ENCODE measurements around the gene HES4. TPM values are rescaled to one million over a fixed set of nuclear protein-coding genes. Genes with fewer than 3 reads are reported as not detected.
"Not testable (repeated sequence)": the region's sequence is repeated elsewhere in the genome, so short reads cannot be mapped to it uniquely, and the experiment has no call there.

The HES4 gene
- total RNA-seq, 2 donors from 2014 or later: 50.1 to 98.8 TPM

DNA sequence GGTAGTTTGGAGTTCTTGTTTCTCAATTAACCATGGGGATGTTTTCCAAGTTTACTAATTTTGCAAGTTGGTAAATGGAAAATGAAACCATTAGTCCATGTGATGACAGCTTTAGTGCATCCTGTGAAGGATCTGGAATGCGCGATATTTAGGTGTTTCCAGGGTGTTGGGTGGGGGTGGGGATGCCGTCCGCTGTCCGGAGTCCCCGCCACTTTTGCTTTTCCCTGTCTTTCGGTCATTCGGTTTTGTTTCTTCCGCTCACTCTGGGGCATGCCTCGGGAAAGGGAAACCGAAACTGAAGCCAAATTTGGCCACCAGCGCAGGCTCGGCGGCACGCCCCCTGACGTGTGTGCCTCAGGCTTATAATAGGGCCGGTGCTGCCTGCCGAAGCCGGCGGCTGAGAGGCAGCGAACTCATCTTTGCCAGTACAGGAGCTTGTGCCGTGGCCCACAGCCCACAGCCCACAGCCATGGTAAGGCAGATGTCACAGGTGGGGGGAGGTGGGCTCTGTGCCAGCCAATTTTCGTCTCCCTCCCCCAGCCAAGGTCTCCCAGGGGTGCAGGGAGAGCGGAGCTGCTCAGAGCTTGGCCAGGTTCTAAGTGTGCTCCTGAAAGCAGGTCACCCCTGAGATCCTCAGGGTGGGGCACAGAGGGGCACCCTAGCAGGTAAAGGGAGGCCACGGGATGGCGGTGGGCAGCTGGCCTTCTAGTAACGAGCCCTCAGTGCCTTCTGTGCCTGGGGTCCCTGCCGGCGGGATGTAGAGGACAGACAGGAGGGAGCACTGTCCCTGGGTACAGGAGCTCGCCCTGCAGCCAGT, 13.4 kb upstream of the HES4 start, which contains the start of gene ISG15:
ISG15 (plus strand) TSS at position 393 of the 817 bp plus-strand sequence; CDS start at position 470, 77 bp downstream.
- H3K9me3 ChIP-seq: no peaks in the 10 kb centered on the region

DNA sequence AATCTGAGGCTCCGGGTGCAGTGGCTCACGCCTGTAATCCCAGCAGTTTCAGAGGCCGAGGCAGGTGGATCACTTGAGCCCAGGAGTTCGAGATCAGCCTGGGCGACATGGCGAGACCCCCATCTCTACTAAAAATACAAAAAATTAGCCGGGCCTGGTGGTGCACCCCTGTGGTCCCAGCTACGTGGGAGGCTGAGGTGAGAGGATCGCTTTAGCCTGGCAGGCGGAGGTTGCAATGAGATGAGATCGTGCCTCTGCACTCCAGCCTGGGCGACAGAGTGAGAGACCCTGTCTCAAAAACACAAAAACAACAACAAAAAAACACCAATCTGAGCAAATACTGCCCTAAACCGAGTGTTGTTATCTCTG, 12.8 kb upstream of the HES4 start:
- peak overlapping the region in 1 of 2 donors; percentile 90 for H3K27ac ChIP-seq
- H3K4me3 ChIP-seq: peak overlapping the region; percentile 82
- H3K36me3 ChIP-seq; ATAC-seq (ENCODE audit: insufficient number of reproducible peaks, low FRiP score, low read depth); H3K9me3 ChIP-seq; H3K27me3 ChIP-seq (replicated peaks; ENCODE audit: insufficient read depth); DNase-seq (ENCODE audit: low spot score): not testable (repeated sequence)
- H3K4me1 ChIP-seq (ENCODE audit: control insufficient read depth in 1 of 2, low read depth in 2 of 2): peaks cover 7 to 16% of the 10 kb centered on the region in 2 donors

More for the DNA sequence above, 13.4 kb upstream of the HES4 start, which contains the start of gene ISG15:
- Histone ChIP-seq H3K4me3 (peak within 1 kb of the TSS; percentile 82), H3K4me1 (ENCODE audit: control insufficient read depth in 1 of 2, low read depth in 2 of 2) (peaks cover 7 to 16% of the 10 kb centered on the region in 2 donors), H3K27me3 (replicated peaks; ENCODE audit: insufficient read depth) (no peaks in the 10 kb centered on the region), H3K27ac (peak within 1 kb of the TSS; percentile 31 to 90), H3K36me3 (no peaks in the 10 kb centered on the region)
- ATAC-seq (ENCODE audit: insufficient number of reproducible peaks, low FRiP score, low read depth) (peak; percentile 63), DNase-seq (ENCODE audit: low spot score) (peak; percentile 63)
- TF ChIP-seq CTCF (IDR thresholded peaks at IDR 0.05): no peak

- H3K9me3 ChIP-seq: no peaks in the 10 kb centered on the region
- TF ChIP-seq CTCF (IDR thresholded peaks at IDR 0.05): no peak
- H3K4me3 ChIP-seq: no peak overlapping the region
- no peak for ATAC-seq (ENCODE audit: insufficient number of reproducible peaks, low FRiP score, low read depth)
- no peaks in the 10 kb centered on the region for H3K36me3 ChIP-seq
- no peak overlapping the region for H3K27ac ChIP-seq
- H3K27me3 ChIP-seq (replicated peaks; ENCODE audit: insufficient read depth): no peaks in the 10 kb centered on the region
- no peak for DNase-seq (ENCODE audit: low spot score)
- H3K4me1 ChIP-seq (ENCODE audit: control insufficient read depth in 1 of 2, low read depth in 2 of 2): peaks cover 7 to 16% of the 10 kb centered on the region in 2 donors
Observed at GRCh38 chr1:1011396-1011949, 11.6 kb upstream of the HES4 start.

GRCh38 chr1:1010131-1010530, 10.2 kb upstream of the HES4 start:
- not testable (repeated sequence) for H3K36me3 ChIP-seq; DNase-seq (ENCODE audit: low spot score); H3K9me3 ChIP-seq; H3K27ac ChIP-seq; H3K4me3 ChIP-seq; H3K27me3 ChIP-seq (replicated peaks; ENCODE audit: insufficient read depth); ATAC-seq (ENCODE audit: insufficient number of reproducible peaks, low FRiP score, low read depth)
- peaks cover 7 to 24% of the 10 kb centered on the region in 2 donors for H3K4me1 ChIP-seq (ENCODE audit: control insufficient read depth in 1 of 2, low read depth in 2 of 2)

GRCh38 chr1:1006305-1007159, 6.6 kb upstream of the HES4 start:
- Histone ChIP-seq H3K4me3 (no peak overlapping the region), H3K27ac (no peak overlapping the region), H3K4me1 (ENCODE audit: control insufficient read depth in 1 of 2, low read depth in 2 of 2) (peaks cover 4 to 17% of the 10 kb centered on the region in 2 donors), H3K9me3 (no peaks in the 10 kb centered on the region), H3K27me3 (replicated peaks; ENCODE audit: insufficient read depth) (no peaks in the 10 kb centered on the region), H3K36me3 (no peaks in the 10 kb centered on the region)
- TF ChIP-seq CTCF (IDR thresholded peaks at IDR 0.05): no peak
- DNase-seq (ENCODE audit: low spot score) (no peak), ATAC-seq (ENCODE audit: insufficient number of reproducible peaks, low FRiP score, low read depth) (no peak)

All from thoracic aorta (tissue), 2 donors.